Endometrial microvascular endothelial cells (primary cell): ENCODE data around the gene ANKDD1B. TPM values are rescaled to one million over a fixed set of nuclear protein-coding genes. Genes with fewer than 3 reads are reported as not detected.
"Not testable (repeated sequence)": the region's sequence is repeated elsewhere in the genome, so short reads cannot be mapped to it uniquely, and the experiment has no call there.

ENCODE experiments used
- in situ Hi-C: cut with HindIII; loops from 2 replicates; pipeline ENCODE4 v1.10.0; 2017; ENCODE audit warnings: low sequenced_read_pairs, low pct_unique_long_range_greater_than_20kb; ENCODE audit errors: inconsistent ontology term
- total RNA-seq: library from RNA; depleted of rRNA; stranded (reverse); fragments of >200 nt; gene quantifications from one replicate; pipeline ENCODE4 v1.2.3, GENCODE V29; 2015; ENCODE audit errors: inconsistent ontology term

The ANKDD1B gene
- total RNA-seq, 1 donor from 2014 or later = not detected

- in situ Hi-C loops = loop anchor here (10.0 kb wide), 1 partner anchor 330 kb away; no protein-coding TSS in a partner anchor
These were observed 73.9 kb downstream of the ANKDD1B start for GRCh38 chr5:75685141-75685540.

GRCh38 chr5:75686480-75686879, 75.2 kb downstream of the ANKDD1B start:
- in situ Hi-C loops = loop anchor here (10.0 kb wide), 1 partner anchor 332 kb away; no protein-coding TSS in a partner anchor

- in situ Hi-C loops = no loop called here
These were observed 79.4 kb downstream of the ANKDD1B start for GRCh38 chr5:75690669-75691068.

- in situ Hi-C loops = no loop called here
These were observed 83.5 kb downstream of the ANKDD1B start for GRCh38 chr5:75694781-75695180.

GRCh38 chr5:75695472-75696351, 84.5 kb downstream of the ANKDD1B start:
- in situ Hi-C loops = not testable (repeated sequence)

- in situ Hi-C loops = no loop called here
These were observed 90.6 kb downstream of the ANKDD1B start for GRCh38 chr5:75701856-75702255.

GRCh38 chr5:75706016-75706415, 94.8 kb downstream of the ANKDD1B start:
- in situ Hi-C loops = no loop called here

DNA sequence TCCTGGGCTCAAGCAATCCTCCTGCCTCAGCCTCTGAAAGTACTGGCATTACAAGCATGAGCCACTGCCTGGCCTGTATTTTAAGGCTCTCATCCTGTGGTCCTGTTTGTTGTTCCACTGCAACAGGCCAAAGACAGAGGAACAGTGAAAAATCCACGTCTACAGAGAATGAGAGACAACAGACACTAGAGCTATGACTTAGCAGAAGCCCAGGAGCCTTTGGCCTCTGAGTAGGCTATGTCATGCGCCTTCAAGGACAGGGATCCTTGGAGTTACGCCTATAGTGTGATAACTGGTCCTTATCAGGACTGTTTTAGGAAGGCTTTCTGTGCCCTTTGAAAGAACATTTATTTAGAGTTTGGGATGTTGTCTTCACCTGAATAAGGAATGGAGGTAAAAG, 95.5 kb downstream of the ANKDD1B start:
- in situ Hi-C loops = no loop called here

- in situ Hi-C loops = no loop called here
These were observed 96.8 kb downstream of the ANKDD1B start for GRCh38 chr5:75707911-75708509.

DNA sequence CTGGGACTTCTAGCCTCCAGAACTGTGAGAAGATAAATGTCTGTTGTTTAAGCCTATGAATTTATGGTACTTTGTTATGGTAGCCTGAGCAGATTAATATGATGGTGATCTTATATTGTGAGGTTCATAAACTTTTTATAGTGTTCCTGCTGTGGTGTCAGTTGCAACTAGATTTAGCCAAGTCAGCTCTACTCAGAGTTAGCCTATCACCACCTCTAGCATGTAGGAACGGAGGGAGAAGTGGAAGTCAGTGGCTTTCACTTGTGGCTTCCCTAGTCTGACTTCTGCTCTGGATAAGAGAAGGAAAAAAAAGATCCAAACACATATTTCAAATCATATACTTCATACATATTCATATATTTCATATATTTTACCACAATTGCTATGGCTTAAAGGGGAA, 99.4 kb downstream of the ANKDD1B start:
- in situ Hi-C loops = no loop called here

DNA sequence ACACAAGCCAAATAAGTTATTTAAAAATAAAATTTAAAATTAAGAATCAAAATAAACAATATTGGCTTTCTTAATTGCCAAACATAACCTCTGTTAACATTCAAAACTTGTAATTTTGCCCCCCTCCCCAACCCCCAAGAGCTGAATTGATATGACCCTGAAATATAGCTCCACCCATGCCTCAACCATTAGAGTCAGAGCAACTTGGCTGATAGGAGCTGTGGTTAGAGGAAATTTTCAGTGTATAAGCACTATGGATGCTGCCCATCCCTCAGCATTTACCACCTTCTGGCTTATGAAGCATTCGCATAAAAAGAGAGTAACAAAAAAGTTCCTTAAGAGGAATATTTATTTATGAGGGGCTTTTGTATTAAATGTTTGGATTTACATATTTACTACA, 99.9 kb downstream of the ANKDD1B start:
- in situ Hi-C loops = no loop called here

DNA sequence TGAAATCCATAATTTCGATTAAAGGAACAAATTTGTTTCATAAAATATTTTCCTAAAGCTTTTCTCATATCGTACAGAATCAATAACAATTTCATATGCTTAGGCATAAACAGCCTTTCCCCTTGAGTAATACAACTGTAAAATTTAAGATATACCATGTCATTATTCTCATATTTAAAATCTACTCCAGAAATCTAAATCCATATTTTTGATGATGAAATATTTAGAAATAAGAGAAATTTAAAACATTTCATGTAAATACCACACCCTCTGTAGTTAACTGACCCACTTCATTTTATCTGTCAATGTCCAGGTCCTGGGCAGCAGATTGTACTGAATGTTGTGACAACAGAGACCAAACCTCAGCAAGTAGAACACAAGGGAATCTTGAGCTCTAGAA, 100.8 kb downstream of the ANKDD1B start:
- in situ Hi-C loops = no loop called here

DNA sequence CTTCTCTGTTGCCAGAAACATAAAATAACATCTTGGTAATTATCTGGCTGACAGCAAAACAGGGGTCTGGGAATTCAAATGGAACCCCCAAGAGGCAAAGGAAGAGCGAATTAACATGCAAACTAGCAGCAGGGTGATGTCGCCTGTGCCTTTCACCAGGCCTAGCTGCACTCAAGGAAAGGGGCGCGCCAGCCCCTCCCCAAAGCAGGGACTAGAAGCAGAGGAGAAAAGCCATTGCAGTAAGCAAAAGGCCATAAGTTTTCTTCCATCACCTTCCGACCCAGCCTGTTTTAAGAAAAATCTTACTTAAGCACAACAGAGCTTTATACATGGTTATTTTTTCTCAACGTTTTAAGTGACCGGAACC, 105.4 kb downstream of the ANKDD1B start:
- in situ Hi-C loops = no loop called here

DNA sequence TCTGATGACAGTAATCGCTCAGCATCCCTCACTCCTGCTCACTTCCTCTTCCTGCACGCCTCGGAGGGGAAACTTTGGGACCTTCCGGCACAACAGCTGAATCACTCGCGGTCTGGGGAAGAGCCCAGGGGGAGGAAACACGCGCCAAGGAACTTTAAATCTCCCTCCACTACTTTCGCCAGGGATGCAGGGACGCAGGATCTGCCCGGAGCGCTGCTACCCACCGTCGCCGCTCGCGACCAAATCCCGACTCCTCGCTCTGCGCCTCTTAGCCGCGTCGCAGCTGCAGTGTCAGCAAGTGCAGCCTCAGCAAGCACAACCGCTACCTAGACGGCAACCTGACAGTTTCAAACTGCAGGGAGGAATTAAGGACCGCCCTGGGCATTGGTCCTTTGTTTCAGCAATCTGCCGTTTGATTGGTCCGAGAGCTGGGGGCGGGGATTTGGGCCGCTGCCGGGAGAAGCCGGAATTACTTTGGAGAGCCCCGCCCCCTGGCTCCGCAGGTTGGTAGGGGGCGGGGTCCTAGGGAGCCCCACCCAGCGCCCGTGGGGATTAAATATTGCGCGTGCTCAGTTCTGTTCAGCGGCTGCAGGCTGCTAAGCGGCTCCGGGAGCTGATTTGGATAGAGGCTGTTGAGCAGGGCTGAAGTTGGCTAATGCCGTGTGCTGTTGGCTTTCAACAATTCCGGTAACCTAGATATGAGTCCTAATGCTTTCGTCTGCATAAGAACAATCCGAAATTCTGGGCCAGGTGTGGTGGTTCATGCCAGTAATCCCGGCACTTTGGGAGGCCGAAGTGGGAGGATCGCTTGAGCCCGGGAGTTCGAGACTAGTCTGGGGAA, 106.0 kb downstream of the ANKDD1B start, which contains the start of gene POC5:
Gene POC5 (minus strand): TSS at position 356 of the 841 bp plus-strand sequence. CDS start 4,500 bp downstream, outside the sequence.
- in situ Hi-C loops = no loop called here

DNA sequence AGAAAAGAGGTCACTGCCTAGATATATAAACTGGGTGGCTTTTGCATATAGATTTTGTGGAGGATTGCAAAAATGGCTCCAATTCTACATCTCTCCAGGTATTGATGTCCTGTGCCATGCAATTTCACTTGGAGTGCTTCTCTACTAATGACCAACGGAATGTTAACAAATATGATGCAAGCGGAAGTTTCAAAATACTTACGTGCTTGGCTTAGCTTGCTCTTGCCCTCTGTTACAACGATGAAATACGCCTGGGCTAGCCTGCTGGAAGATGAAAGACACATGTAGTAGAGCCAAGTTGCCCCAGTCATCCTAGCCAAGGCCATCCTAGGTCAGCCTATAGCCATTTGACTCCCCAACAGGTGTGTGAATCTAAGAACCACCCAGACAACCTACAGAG, 109.6 kb downstream of the ANKDD1B start:
- in situ Hi-C loops = no loop called here

Other genes starting within 250 kb of the ANKDD1B start
- 11.4 TPM for gene CERT1, start 99.8 kb upstream of the ANKDD1B start, total RNA-seq
- 17.7 TPM for gene POLK, start 99.6 kb upstream of the ANKDD1B start, total RNA-seq
- 15.0 TPM for gene POC5, start 106.0 kb downstream of the ANKDD1B start, total RNA-seq